HL-60/S4 (cell line): ENCODE results near the gene SSBP3.

ENCODE experiments used
- in situ Hi-C: fragments of 300-500 bp; cut with MboI; formaldehyde crosslinking; loops from 2 replicates; pipeline ENCODE4 v1.14.3; 2022; ENCODE audit warnings: low sequenced_read_pairs

Gene SSBP3

DNA sequence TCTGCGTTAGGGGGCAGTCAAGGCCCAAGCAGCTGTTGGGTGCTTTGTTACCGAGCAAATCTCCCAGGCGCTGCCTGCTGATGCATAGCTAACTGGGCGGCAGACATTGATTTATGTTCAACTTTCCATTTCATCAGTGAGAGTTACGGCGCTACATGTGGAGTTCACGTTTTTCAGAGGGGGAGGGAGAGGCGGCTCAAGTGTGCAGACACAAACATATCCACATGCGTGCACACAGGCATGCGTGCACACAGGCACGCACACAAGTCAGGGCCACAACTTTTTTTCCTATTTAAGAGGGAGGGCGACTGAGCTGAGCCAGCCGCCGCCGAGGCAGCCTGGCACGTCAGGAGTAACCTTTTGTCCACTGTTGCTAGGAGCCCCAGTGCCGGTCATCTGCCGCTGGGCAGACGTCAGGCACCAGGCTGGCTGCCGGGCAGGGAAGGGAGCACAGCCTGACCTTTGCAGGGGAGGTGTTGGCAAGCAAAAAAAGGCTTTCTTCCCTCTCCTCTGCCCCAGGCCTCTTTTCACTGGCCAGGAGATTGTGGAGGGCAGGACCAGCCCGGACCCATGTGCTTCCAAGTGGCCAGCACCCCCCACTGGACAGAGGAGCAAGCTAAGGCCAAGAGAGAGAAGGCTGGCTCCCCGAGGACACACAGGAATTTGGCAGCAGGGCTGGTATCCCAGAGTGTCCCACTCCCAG is 133.0 kb downstream of the SSBP3 start:
- in situ Hi-C loops, result no loop called here

DNA sequence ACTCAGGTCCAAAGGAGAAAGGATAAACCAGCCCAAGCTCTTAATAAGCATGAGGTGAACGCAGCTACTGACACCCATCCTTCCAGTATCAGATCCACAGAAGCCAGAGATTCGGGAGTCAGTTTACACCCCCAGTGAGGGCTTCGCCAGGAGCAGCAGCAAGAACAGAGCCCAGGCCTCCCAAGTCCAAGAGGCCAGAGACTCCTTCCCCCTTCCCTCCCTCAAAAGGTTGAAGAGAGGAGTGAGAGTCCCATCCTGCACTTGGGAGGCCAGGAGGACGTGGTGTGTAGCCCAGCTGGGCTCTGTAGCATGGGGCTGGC is 133.5 kb downstream of the SSBP3 start:
- in situ Hi-C loops, result no loop called here

DNA sequence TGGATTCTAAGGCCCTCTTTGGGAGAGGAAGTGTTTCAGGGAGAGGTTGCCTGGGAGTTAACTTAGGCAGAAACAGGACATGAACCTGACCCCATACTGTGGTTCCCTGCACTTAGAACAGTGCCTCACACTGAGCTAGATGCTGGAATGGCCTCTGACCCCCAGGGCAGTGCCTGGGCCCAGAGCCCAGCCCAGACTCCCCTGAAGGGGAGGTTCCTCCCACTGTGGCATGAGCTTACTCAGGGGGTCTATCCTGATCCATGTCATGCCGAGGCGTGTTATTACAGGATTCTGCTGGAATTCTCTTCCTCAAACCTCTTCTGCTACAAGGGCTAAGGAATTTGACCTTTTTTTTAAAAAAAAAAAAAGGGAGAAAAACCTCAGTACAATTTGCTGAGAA is 134.1 kb downstream of the SSBP3 start:
- in situ Hi-C loops, result no loop called here

DNA sequence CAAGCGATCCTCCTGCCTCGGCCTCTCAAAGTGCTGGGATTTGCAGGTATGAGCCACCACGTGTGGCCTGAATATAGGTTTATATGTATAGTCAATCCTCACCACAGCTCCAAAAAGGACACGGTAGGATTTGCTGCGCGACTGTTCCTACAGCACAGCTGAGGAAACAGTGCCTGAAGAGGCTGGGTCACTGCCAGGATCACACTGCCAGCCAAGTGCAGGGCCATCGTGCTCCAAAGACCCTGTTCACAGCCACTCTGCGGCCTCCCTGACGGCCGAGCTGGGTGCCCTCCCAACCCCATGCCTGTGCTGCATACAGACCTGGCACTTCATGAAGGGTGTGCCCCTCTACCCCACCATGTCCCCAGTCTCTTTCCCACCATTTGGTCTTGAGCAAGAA is 134.9 kb downstream of the SSBP3 start:
- in situ Hi-C loops, result no loop called here

DNA sequence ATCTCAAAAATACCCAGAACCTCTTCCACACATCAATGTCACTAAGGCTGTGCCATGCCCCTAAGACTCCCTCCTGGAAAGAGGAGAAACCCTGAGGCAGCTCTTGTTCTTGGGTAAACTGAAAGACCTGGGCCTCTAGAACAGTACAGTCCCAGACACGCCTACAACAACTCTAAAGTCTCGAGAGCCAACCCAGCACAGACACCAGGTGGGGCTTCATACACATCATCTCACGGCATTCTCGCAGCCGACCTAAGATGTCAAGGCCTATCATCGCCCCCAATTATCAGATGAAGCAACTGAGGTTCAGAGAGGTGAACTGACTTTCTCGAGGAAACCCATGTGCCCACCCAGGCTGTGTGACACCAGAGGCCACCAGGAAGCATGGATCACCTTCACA is 135.7 kb downstream of the SSBP3 start:
- in situ Hi-C loops, result no loop called here

DNA sequence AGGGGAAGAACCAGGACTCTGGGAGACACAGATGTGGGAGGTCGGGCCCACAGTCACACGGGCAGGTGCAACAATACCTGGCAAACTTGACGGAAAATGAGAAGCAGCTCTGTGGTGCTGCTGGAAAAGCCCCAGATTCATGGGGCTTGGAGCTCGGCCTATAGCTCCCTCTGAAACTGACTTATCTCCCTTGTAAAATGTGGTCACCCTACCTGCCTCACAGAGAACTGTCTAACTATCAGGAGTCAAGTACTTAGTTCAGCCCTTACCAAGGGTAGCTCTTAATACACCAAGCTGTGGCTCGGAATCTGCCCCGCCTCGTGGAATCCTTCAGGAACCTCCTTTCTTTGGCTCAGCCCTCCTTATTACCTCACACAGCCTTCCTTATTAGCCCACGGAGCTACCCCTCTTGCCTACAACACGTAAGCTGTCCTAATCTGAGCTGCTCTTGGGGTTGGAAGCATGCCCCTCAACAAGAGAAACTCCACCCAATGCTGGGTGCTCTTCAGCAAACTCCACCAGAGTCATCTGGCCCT is 137.4 kb downstream of the SSBP3 start:
- in situ Hi-C loops, result no loop called here

DNA sequence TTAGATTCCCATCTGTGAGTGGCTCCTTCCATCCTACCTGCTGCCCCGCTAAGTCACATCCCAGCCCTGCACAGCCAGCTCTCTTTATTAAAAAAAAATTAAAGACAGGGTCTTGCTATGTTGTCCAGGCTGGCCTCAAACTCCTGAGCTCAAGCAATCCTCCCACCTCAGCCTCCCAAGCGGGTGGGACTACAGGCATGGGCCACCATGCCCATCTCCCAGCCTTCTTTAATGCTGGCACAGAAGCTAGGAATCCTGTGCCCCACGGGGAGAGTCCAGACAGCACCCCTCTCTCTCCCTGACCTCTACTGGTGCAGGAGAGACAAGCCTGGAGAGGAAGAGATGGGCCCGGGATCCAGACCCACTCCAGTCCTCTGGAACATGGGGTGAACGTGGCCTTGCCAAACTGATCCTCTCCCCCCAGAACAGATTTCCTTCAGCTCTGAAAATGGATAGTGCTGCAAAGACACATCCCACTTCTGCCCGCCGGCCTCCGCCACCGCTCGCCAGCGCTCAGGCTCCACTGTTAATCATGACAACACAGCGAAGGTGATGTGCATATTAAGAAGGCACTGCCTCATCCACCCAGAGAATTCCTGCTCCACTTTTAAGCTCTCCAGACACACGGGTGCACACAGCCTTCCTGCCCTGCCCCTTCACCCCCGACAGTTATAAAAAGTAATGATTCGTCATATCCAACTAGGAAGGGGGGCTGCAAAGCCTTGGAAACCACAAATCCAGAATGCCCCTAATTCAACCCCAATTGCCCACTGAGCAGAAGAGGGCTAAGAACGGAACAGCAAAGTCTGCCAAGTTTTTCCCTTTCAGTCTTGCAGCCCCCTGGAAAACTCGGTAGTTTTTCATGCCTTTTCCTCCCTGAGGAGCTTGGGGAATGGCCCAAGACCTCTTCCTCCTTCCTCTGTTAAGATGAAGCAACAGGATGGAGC is 138.1 kb downstream of the SSBP3 start:
- in situ Hi-C loops, result no loop called here

DNA sequence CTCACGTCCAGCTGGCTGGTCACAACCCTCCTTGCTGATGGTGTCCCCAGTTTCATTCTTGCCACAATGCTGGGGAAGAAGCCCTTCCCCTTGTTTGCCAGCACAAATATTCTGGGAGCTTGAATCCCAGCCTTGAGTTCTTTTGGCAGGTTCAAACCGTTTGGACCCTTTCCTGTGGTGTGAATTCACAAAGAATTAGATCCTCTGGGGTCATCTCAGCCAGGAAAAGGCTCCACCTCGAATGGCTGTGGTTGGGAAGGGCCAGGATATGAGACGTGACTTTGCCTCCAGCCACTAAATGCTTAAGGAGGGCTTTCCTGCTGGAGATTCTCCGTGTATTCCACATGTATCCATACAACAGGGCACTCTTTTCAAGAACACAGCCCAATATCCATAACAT is 139.3 kb downstream of the SSBP3 start:
- in situ Hi-C loops, result no loop called here

DNA sequence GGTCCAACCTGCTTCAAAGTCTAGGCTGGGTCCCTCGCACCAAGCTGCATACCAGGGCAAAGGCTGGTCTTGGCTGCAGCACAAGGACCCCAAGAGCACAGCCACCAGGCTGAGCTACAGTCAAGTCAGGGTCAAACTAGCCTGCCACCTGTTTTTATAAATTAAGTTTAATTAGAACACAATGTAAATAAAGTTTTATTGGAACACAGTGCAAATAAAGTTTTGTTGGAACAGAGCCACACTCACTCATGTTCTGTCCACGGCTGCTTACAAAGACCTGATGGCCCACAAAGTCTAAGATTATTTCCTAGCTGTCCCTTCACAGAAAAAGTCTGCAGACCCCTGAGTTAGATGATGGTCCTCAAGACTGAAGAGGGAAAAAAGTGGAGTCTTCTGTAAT is 140.0 kb downstream of the SSBP3 start:
- in situ Hi-C loops, result no loop called here

DNA sequence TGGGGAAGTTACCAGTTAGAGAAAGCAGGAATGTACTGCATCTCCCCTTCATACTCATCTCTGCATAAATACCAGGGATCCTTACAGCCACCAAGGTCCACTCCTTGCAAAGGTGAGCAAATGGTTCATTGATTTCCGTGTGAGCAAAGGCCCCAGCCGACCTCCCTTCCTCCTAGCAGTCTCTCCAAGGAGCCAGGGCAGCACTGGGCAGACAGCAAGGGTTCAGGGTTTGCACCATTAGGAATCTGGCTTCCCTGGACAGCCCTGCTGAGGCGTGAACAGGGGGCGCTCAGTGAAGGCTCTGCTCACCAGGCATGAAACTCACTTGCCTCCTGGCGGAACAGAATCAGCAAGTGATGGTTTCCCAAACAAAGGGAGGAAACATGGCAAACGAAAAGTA is 140.5 kb downstream of the SSBP3 start:
- in situ Hi-C loops, result no loop called here

DNA sequence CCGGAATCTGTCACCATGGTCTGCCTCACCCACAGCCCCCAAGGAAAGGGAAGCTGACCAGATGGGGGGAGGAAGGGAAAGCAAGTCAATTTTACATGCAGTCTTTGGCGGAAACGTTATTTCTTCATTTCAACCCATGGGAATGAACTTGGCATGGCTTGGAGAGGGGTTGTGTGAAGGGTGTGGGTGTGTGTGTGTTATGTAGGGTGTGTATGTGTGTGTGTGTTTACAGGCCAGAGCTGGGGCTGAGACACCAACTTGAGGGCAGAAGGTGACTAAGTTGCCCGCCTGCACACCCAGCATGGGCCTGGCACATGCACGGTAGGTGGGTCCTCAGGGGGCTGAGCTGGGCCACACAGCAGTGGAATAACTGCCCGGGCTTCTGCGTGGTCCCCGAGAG is 141.1 kb downstream of the SSBP3 start:
- in situ Hi-C loops, result no loop called here

DNA sequence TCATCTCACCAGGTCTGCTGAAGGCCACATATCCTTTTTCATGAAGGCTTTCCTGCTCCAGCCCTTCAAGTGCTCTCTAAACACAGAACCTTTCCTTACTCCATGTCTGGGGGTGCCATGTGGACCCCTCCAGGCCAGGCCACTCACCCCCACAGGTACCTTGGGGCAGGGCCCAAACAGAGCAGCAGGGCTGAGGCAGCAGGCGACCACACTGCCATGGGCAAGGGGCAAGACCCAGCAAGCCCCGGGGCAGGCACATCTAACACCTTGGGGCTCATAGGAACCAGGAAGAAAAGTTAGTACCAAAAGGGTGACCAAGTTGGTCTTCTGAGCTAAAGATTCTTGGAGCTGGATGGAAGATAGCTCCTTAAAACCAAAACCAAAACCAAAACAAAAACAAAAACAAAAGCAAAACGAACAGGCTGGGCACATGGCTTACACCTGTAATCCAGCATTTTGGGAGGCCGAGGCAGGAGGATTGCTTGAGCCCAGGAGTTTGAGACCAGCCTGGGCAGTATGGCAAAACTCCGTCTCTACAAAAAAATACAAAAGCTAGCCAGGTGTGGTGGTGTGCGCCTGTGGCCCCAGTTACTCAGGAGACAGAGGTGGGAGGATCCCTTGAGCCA is 142.5 kb downstream of the SSBP3 start:
- in situ Hi-C loops, result no loop called here

DNA sequence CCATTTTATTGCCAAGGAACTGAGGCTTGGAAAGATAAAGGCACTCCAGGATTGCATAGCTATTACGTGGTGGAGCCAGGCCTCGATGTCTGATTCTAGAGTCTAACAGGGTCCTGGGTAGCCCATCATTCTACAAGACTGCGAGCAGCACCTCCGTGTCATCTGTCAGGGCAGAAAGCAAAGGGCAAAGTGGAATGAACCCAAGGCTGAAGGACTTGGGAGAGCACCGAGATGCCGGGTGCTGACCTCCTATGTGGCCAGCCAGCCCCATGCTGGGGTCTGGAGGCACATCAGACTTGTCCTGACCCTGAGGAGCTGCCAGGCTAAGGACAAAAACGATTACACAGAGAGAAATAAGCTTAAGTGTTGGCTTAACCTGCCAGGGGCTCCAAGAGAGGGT is 143.9 kb downstream of the SSBP3 start:
- in situ Hi-C loops, result no loop called here

DNA sequence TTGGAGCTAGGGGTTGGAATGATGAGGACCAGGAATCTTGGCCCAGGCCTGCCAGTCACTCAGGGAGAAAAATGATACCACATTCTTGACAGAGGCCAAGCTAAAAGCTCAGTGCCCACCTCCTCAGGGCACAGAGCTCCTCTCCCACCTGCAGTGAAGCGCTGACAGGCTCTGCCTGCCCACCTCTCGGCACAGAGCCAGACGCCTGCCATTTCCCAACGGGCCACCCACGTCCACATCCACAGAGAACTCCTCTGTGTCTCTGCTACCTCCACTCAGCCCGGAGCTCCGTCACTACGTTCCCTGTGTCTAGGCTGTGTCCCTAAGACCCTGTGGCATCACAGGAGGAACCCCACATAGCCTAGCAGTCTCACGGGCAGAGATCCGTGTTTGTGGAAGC is 145.4 kb downstream of the SSBP3 start:
- in situ Hi-C loops, result no loop called here

DNA sequence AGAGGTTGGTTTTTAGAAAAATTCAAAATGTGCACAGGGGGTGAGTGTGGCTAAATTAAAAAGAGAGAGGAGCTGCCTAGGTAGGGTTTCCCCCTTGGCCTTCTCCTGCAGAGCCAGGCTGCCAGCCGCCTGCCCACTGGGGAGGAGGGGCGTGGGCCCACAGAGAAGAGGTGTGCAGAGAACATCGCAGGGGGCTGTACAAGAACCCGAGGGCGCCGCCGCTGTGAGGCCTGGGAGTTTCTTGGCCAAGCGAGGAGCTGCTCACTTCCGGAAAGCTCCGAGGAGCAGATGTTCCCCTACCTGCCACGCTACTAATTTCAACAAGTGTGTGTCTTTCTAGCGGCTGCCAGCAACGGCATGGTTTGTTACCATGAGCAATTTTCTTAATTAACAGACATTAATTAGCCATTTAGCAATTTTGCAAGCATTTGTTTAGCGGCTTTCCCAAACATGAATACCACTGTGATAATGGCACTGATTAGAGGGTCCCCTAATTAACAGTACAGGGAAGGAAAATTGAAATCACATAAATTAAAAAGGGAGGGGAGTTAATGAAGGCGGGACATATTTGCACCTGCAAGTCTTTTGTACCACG is 146.6 kb downstream of the SSBP3 start:
- in situ Hi-C loops, result no loop called here

DNA sequence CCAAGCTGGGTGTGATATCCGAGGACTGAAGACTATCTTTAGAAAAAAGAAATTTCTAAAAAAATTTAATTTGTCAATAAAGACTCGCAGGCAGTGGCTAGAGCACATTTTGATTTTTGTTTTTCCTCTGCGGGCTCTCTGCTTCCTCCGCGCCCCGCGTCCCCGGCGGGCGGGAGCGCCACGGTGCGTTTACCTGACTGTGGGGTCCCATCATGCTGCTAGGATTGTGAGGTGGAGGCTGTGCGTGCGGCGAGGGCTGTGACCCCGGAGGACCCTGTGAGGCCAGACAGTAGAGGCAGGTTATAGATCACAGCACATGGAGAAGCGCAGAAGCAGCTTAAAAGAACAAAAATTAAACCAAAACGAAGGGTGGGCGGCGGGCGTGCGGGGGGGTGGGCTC is 148.3 kb downstream of the SSBP3 start:
- in situ Hi-C loops, result no loop called here

DNA sequence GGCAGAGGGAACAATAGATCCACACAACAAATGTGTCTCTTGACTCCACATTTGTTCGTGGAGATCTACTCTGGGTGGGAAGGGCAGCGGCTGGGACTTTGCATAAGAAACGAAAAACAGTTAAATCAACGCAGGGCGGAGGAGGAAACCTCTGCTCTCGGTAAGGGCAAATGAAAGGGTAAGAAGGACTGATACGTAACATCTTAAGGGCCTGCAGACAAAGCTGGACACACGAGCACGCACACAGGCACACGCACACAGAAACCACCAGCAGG is 148.9 kb downstream of the SSBP3 start:
- in situ Hi-C loops, result no loop called here

DNA sequence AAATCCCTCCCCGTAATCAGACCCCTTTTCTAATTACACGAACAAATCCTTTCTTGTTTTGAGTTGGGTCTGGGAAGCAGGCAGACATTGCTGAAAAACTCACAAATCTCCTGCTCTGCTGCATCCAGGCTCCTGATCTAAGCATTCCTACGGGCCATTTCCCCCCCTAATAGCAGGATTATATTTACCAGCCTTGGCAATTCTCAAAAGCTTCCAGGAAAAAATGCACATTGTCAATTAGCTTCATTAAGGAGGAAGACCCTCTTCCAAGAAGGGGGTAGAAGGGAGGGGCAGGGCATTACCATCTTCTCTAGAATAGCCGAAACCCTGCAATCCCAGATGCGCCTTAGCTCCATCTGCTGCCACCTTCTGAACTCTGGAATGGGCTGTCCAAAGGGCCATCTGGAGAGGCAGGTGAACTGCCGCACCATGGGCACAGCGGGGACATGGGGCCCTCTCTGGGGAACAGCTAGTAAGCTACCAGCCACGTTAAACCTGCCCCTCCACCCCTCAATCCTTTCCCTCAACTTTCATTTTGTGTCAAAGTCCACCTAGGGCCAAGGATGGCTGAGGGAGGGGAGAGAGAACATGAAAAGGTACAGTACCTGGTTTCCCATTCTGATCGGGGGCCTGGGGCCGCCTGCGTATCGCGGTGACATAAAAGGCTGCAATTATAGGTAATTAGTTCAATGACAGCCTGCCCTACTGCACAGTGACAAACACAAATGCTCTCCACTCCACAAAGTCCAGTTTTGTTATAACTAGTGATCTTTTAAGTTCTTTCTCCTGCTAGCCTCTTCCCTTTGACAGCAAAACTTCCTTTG is 149.5 kb downstream of the SSBP3 start:
- in situ Hi-C loops, result no loop called here

DNA sequence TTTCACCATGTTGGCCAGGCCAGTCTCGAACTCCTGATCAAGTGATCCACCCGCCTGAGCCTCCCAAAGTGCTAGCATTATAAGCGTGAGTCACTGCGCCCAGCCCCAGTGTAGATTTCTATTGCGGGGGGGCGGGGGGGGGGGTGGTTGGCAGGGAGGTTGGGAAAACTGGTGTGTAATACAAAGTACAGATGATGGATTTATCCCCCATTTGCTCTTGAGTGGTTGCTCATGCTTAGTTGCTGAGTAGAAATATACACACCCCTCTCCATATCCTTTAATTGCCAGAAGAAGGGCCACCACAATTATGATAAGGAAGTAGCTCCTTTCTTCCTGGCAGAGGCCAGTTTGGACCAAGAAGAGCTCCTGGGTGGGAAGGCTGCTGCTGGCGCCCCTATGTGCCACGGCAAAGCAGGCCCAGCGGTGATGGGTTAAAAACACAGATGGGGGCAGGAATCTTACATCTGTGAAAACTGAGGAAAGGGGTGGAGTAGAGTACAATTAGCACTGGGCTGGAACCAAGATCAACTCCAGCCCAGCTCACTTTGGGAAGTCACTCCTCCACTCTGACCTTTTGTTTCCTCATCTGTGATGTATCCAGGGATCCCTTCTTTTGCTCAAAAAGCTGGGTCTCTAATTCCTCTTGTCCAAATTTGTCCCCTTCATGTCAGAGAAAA is 151.0 kb downstream of the SSBP3 start:
- in situ Hi-C loops, result no loop called here

DNA sequence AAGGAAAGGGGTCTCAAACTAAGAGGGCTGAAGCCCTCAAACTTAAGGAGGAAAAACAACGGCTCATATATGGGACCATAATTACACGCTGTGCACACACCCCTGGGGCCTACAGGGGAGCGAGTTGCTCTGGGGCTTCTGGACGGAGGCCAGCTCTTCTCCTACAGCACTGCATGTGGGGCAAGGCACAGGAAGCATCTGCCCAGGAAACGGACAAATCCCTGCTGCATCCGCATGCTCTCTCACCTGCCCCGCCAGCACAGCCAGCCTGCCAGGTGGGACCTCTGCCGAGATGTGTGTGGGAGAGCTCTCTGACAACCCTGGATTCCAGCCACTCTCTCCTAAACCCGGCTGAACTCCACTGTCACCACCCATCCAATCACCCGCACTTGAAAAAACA is 152.1 kb downstream of the SSBP3 start:
- in situ Hi-C loops, result no loop called here
